BJ (cell line): ENCODE data around the gene KLC1. TPM values are rescaled to one million over a fixed set of nuclear protein-coding genes. Genes with fewer than 3 reads are reported as not detected.

Experiments
- CTCF ChIA-PET: fragments of 350-600 bp; formaldehyde crosslinking; extraction: SDS; loops from one replicate; lab custom pipeline; 2021; ENCODE audit warnings: antibody characterized with exemption, inconsistent platforms; lab: Yijun Ruan, JAX
- POLR2A ChIA-PET: fragments of 300-600 bp; sonication (Branson Sonifier 250); formaldehyde crosslinking; extraction: SDS; loops from one replicate; lab custom pipeline; 2021; ENCODE audit warnings: antibody characterized with exemption; lab: Charles Lee
- DNase-seq: peaks from one replicate; pipeline ENCODE4 v3.0.0-alpha.2; 2011; ENCODE audit warnings: low read depth
- H3K27me3 ChIP-seq: 2 replicates; pipeline ENCODE4 v1.6.0; 2011; ENCODE audit warnings: low read length; ENCODE audit not compliant: control insufficient read depth, insufficient read depth
- H3K36me3 ChIP-seq: 2 replicates; pipeline ENCODE4 v1.5.1; 2011; ENCODE audit warnings: low read length; ENCODE audit not compliant: control insufficient read depth, insufficient read depth
- H3K4me3 ChIP-seq: 2 replicates; pipeline ENCODE4 v1.5.1; 2011; ENCODE audit warnings: low read depth, mild to moderate bottlenecking, control low read depth, low read length
- CTCF ChIP-seq: IDR thresholded peaks from 2 replicates; pipeline ENCODE4 v1.5.1; 2011; ENCODE audit warnings: low read depth, mild to moderate bottlenecking, control low read depth, inconsistent platforms, low read length, moderate library complexity; ENCODE audit not compliant: insufficient read depth
- polyA plus RNA-seq: library from polyadenylated mRNA; depleted of rRNA; stranded (reverse); fragments of >200 nt; gene quantifications from 2 replicates; pipeline ENCODE4 v1.2.3, GENCODE V29; 2011

Gene KLC1
- polyA plus RNA-seq, 1 experiment = 112 TPM

- POLR2A ChIA-PET = no interaction called here
- Histone ChIP-seq H3K36me3 (no peaks in the 10 kb centered on the region), H3K4me3 (no peak overlapping the region), H3K27me3 (no peaks in the 10 kb centered on the region)
- CTCF ChIA-PET = interaction anchor here (1.1 kb wide), 1 partner anchor 9 kb away, joined by 5 read pairs; no protein-coding TSS in a partner anchor
- no peak for DNase-seq
- no peak for TF ChIP-seq CTCF
Observed at GRCh38 chr14:103616635-103617300, 12.2 kb upstream of the KLC1 start.

- H3K4me3 ChIP-seq = no peak overlapping the region
- TF ChIP-seq CTCF = no peak
- ChIA-PET POLR2A (interaction anchor here (0.7 kb wide), 1 partner anchor 58 kb away, joined by 4 read pairs; no protein-coding TSS in a partner anchor), CTCF (interaction anchor here (0.8 kb wide), 1 partner anchor 12 kb away, joined by 3 read pairs; no protein-coding TSS in a partner anchor)
- DNase-seq = no peak
- no peaks in the 10 kb centered on the region for H3K27me3 ChIP-seq
- no peaks in the 10 kb centered on the region for H3K36me3 ChIP-seq
Observed at GRCh38 chr14:103619057-103619456, 10.0 kb upstream of the KLC1 start.

- TF ChIP-seq CTCF = no peak
- Histone ChIP-seq H3K27me3 (no peaks in the 10 kb centered on the region), H3K36me3 (no peaks in the 10 kb centered on the region), H3K4me3 (no peak overlapping the region)
- POLR2A ChIA-PET = no interaction called here
- CTCF ChIA-PET = no interaction called here
- no peak for DNase-seq
Observed at GRCh38 chr14:103621860-103622259, 7.2 kb upstream of the KLC1 start.

- ChIA-PET POLR2A (no interaction called here), CTCF (no interaction called here)
- Histone ChIP-seq H3K36me3 (no peaks in the 10 kb centered on the region), H3K27me3 (no peaks in the 10 kb centered on the region), H3K4me3 (no peak overlapping the region)
- DNase-seq = no peak
- TF ChIP-seq CTCF = no peak
Observed at GRCh38 chr14:103623308-103623707, 5.7 kb upstream of the KLC1 start.

- TF ChIP-seq CTCF = no peak
- ChIA-PET POLR2A (interaction anchor here (0.5 kb wide), 1 partner anchor 30 kb away, joined by 6 read pairs; no protein-coding TSS in a partner anchor), CTCF (no interaction called here)
- Histone ChIP-seq H3K27me3 (no peaks in the 10 kb centered on the region), H3K4me3 (no peak overlapping the region), H3K36me3 (no peaks in the 10 kb centered on the region)
- no peak for DNase-seq
Observed at GRCh38 chr14:103623883-103624482, 5.0 kb upstream of the KLC1 start.
